Measurements from ENCODE around the gene CAMTA1. TPM values are rescaled to one million over a fixed set of nuclear protein-coding genes. Genes with fewer than 3 reads are reported as not detected.

Gene CAMTA1
- total and polyA plus RNA-seq, 9 of the 15 experiments (the other 6 are each of a cell fraction or from before 2014, with no cell fraction given) = 43.9 to 161 (median 65.9) TPM

DNA sequence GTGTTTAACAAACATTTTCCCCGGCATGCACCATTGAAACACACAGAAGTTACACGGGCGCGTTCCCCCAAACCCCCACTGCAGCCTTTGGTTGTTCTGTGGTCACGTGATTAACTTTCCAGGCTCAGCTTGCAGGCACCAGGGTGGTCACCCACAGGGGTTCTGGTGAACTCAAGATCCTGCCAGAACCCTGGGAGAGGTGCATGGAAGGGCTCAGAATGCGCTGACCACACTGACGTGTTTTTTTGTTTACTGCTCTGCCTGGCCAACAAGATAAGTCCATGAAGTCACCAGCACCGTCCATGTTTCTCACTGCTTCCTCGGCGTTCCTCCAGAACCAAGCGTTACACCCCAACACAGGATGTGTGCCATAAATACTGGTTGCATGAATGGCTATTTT is 756.4 kb downstream of the CAMTA1 start (continued):
- TF ChIP-seq, protein P1, sequence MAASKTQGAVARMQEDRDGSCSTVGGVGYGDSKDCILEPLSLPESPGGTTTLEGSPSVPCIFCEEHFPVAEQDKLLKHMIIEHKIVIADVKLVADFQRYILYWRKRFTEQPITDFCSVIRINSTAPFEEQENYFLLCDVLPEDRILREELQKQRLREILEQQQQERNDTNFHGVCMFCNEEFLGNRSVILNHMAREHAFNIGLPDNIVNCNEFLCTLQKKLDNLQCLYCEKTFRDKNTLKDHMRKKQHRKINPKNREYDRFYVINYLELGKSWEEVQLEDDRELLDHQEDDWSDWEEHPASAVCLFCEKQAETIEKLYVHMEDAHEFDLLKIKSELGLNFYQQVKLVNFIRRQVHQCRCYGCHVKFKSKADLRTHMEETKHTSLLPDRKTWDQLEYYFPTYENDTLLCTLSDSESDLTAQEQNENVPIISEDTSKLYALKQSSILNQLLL (CRISPR knock-in tag; IDR thresholded peaks at IDR 0.05; ENCODE audit: borderline replicate concordance) = no peak
- TF ChIP-seq EP400 (IDR thresholded peaks at IDR 0.05) (no peak), LEF1 (IDR thresholded peaks at IDR 0.05) (no peak), SMARCA5 (IDR thresholded peaks at IDR 0.05) (no peak), TAF15 (IDR thresholded peaks at IDR 0.05; ENCODE audit: low read depth, low read length) (no peak)
- TF ChIP-seq, protein P2, sequence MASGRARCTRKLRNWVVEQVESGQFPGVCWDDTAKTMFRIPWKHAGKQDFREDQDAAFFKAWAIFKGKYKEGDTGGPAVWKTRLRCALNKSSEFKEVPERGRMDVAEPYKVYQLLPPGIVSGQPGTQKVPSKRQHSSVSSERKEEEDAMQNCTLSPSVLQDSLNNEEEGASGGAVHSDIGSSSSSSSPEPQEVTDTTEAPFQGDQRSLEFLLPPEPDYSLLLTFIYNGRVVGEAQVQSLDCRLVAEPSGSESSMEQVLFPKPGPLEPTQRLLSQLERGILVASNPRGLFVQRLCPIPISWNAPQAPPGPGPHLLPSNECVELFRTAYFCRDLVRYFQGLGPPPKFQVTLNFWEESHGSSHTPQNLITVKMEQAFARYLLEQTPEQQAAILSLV (tag; IDR thresholded peaks at IDR 0.05) = no peak

DNA sequence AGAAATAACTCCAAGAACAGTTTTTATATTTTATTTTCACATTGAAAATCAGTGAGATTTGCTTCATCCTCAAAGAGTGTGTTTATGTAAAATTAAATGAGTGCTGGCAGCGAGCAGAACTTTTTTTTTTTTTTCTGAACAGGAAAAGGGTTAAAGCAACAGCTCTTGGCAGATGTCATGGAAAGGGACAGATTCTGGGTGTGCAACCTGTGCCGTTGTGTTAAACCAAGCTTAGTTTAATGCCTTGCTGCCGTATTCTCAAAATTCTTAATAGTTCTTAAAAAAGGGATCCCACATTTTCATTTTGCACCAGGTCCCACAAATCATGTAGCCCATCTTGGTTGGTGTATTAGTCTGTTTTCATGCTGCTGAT is 758.5 kb downstream of the CAMTA1 start:
- Histone ChIP-seq H3K9ac (ENCODE audit: insufficient read depth in 1 of 2, low read depth in 2 of 2, low read length in 2 of 2) (no peak overlapping the region), H3K4me1 (replicated peaks in 1 of 2; ENCODE audit: control insufficient read depth in 2 of 2, insufficient read depth in 2 of 2, low read length in 2 of 2) (no peaks in the 10 kb centered on the region), H3K27ac (ENCODE audit: extremely low read depth, low read depth, low read length) (no peak overlapping the region), H3K27me3 (ENCODE audit: control insufficient read depth in 2 of 2, insufficient read depth in 2 of 2, low read length in 2 of 2) (peaks cover 0 to 15% of the 10 kb centered on the region in 2 experiments; a peak in 1 of 5 replicates), H3K4me2 (ENCODE audit: insufficient read depth, low read length) (no peak overlapping the region), H3K9me1 (ENCODE audit: control insufficient read depth, insufficient read depth, low read length) (no peaks in the 10 kb centered on the region), H3K79me2 (ENCODE audit: control insufficient read depth, insufficient read depth, low read length) (no peaks in the 10 kb centered on the region), H3K36me3 (ENCODE audit: control insufficient read depth, insufficient read depth, low read length) (no peaks in the 10 kb centered on the region), H4K20me1 (replicated peaks; ENCODE audit: control insufficient read depth, insufficient read depth, low read length) (no peaks in the 10 kb centered on the region; the same call in 1 of the 2 replicates), H3K4me3 (no peak overlapping the region), H3K9me3 (replicated peaks; ENCODE audit: control insufficient read depth, insufficient read depth, low read depth, low read length) (no peaks in the 10 kb centered on the region), H2AFZ (ENCODE audit: low read depth, low read length) (no peak overlapping the region)
- ChIA-PET POLR2A (no interaction called here), CTCF (ENCODE audit: low intra/inter-chr PET ratio) (no interaction called here)
- FAIRE-seq (no peak), ATAC-seq (no peak), DNase-seq (ENCODE audit: extremely low read depth in 1 of 4, low spot score in 3 of 4) (no peak)
- in situ Hi-C loops (cut with MboI) (no loop called here), intact Hi-C loops (cut with micrococcal nuclease) (no loop called here)
- BruUV-seq (replicated peaks) = no TSS peak
- WGBS (ENCODE audit: insufficient coverage, low coverage, missing lambda C conversion rate) = 0% methylated on average over 3 of the region's 3 CpGs
- TF ChIP-seq MCM5 (IDR thresholded peaks at IDR 0.05; ENCODE audit: low read depth) (no peak), ZC3H11A (IDR thresholded peaks at IDR 0.05; ENCODE audit: low read depth, low read length) (no peak), HDAC2 (IDR thresholded peaks at IDR 0.05) (no peak), RAD51 (IDR thresholded peaks at IDR 0.05; ENCODE audit: borderline replicate concordance, low read depth) (no peak), MBD2 (IDR thresholded peaks at IDR 0.05; ENCODE audit: borderline replicate concordance, low read depth) (no peak), GATAD2B (IDR thresholded peaks at IDR 0.05; ENCODE audit: borderline replicate concordance) (no peak), FOXJ2 (tag; IDR thresholded peaks at IDR 0.05) (no peak), TCF7L2 (IDR thresholded peaks at IDR 0.05; ENCODE audit: low read depth, low read length) (no peak), ZNF780A (CRISPR knock-in tag; IDR thresholded peaks at IDR 0.05) (no peak), ZFPM2 (CRISPR knock-in tag; IDR thresholded peaks at IDR 0.05) (no peak)
- TF ChIP-seq, protein P3, sequence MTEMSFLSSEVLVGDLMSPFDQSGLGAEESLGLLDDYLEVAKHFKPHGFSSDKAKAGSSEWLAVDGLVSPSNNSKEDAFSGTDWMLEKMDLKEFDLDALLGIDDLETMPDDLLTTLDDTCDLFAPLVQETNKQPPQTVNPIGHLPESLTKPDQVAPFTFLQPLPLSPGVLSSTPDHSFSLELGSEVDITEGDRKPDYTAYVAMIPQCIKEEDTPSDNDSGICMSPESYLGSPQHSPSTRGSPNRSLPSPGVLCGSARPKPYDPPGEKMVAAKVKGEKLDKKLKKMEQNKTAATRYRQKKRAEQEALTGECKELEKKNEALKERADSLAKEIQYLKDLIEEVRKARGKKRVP (CRISPR knock-in tag; IDR thresholded peaks at IDR 0.05) = no peak
- TF ChIP-seq, protein P4, sequence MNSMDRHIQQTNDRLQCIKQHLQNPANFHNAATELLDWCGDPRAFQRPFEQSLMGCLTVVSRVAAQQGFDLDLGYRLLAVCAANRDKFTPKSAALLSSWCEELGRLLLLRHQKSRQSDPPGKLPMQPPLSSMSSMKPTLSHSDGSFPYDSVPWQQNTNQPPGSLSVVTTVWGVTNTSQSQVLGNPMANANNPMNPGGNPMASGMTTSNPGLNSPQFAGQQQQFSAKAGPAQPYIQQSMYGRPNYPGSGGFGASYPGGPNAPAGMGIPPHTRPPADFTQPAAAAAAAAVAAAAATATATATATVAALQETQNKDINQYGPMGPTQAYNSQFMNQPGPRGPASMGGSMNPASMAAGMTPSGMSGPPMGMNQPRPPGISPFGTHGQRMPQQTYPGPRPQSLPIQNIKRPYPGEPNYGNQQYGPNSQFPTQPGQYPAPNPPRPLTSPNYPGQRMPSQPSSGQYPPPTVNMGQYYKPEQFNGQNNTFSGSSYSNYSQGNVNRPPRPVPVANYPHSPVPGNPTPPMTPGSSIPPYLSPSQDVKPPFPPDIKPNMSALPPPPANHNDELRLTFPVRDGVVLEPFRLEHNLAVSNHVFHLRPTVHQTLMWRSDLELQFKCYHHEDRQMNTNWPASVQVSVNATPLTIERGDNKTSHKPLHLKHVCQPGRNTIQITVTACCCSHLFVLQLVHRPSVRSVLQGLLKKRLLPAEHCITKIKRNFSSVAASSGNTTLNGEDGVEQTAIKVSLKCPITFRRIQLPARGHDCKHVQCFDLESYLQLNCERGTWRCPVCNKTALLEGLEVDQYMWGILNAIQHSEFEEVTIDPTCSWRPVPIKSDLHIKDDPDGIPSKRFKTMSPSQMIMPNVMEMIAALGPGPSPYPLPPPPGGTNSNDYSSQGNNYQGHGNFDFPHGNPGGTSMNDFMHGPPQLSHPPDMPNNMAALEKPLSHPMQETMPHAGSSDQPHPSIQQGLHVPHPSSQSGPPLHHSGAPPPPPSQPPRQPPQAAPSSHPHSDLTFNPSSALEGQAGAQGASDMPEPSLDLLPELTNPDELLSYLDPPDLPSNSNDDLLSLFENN (IDR thresholded peaks at IDR 0.05; ENCODE audit: low read depth in 2 of 2, low read length in 2 of 2) = no peak
